ENCODE data around the gene FUT7. TPM values are rescaled to one million over a fixed set of nuclear protein-coding genes. Genes with fewer than 3 reads are reported as not detected.
A peak's percentile ranks its signal among the peaks of the same experiment; 100 is the strongest.

The FUT7 gene
- total and polyA plus RNA-seq, 2 of the 13 experiments (the other 11 are each of a cell fraction or from before 2014, with no cell fraction given), result 0.05 TPM; not detected in 1

DNA sequence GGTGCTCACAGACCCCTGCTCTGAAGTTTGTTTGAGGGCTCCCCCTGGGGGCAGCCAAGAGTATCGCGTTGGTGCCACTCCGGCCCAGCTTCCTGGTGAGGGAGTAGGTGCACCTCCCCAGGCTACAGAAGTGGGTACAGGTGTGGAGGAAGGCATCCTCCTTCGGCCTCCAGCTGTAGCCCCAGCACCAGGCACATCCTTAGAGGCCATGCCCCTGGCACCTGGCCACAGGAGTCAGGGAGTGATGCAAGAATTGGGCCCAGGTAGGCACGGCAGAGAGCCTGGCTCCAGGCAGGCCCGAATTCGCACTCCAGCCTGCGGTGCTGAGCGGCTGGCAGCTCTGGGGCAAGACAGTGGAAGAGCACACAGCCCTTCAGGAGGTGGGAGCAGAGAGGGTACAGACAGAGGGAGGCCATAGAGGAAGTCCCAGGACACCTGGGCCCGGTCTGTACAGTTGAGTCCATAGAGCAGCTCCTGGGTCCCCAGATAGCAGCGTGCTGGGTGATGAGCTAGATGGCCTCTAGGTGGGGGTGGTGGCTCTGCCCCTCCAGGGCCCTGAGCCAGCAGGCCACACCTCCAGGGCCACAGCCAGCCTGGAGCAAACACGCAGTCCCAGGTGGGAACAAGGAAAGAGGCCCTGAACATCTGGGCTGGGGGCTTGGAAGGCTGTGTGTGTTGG lies 36.1 kb upstream of the FUT7 start (continued):
- TF ChIP-seq MAFG (CRISPR knock-in tag; IDR thresholded peaks at IDR 0.05) (no peak), KLF11 (CRISPR knock-in tag; IDR thresholded peaks at IDR 0.05) (no peak), ZNF205 (CRISPR knock-in tag; IDR thresholded peaks at IDR 0.05) (peak; percentile 34; the same call in 1 of the 2 replicates), ZBTB8A (CRISPR knock-in tag; IDR thresholded peaks at IDR 0.05; ENCODE audit: borderline replicate concordance, low read depth) (no peak), ZNF20 (CRISPR knock-in tag; IDR thresholded peaks at IDR 0.05) (no peak), HDAC1 (CRISPR knock-in tag; IDR thresholded peaks at IDR 0.05) (peak; percentile 89), KAT2B (IDR thresholded peaks at IDR 0.05; ENCODE audit: borderline replicate concordance, low read depth, low read length) (no peak), ZNF333 (CRISPR knock-in tag; IDR thresholded peaks at IDR 0.05; ENCODE audit: borderline replicate concordance) (no peak), POLR2AphosphoS2 (IDR thresholded peaks at IDR 0.05; ENCODE audit: low read depth, low read length) (no peak), NFIB (CRISPR knock-in tag; IDR thresholded peaks at IDR 0.05; ENCODE audit: borderline replicate concordance) (no peak), KAT7 (CRISPR knock-in tag; IDR thresholded peaks at IDR 0.05; ENCODE audit: borderline replicate concordance) (no peak), UBTF (CRISPR knock-in tag; IDR thresholded peaks at IDR 0.05) (peak; percentile 74), RARG (CRISPR knock-in tag; IDR thresholded peaks at IDR 0.05; ENCODE audit: low read depth) (no peak), ZNF138 (CRISPR knock-in tag; IDR thresholded peaks at IDR 0.05; ENCODE audit: low read depth) (0 out of 2 replicates have a peak, but pooled peaks have one; percentile 15), SKI (IDR thresholded peaks at IDR 0.05; ENCODE audit: partially characterized antibody) (no peak), RBM39 (IDR thresholded peaks at IDR 0.05; ENCODE audit: low read depth, low read length, poor library complexity, severe bottlenecking) (no peak), ZNF446 (CRISPR knock-in tag; IDR thresholded peaks at IDR 0.05) (no peak), ZBTB7B (CRISPR knock-in tag; IDR thresholded peaks at IDR 0.05) (0 out of 2 replicates have a peak, but pooled peaks have one; percentile 22), ZNF878 (CRISPR knock-in tag; IDR thresholded peaks at IDR 0.05) (no peak), RAD51 (IDR thresholded peaks at IDR 0.05; ENCODE audit: borderline replicate concordance) (no peak)
- TF ChIP-seq, protein P1, sequence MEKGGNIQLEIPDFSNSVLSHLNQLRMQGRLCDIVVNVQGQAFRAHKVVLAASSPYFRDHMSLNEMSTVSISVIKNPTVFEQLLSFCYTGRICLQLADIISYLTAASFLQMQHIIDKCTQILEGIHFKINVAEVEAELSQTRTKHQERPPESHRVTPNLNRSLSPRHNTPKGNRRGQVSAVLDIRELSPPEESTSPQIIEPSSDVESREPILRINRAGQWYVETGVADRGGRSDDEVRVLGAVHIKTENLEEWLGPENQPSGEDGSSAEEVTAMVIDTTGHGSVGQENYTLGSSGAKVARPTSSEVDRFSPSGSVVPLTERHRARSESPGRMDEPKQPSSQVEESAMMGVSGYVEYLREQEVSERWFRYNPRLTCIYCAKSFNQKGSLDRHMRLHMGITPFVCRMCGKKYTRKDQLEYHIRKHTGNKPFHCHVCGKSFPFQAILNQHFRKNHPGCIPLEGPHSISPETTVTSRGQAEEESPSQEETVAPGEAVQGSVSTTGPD (CRISPR knock-in tag; IDR thresholded peaks at IDR 0.05), result no peak
- TF ChIP-seq, protein P2, sequence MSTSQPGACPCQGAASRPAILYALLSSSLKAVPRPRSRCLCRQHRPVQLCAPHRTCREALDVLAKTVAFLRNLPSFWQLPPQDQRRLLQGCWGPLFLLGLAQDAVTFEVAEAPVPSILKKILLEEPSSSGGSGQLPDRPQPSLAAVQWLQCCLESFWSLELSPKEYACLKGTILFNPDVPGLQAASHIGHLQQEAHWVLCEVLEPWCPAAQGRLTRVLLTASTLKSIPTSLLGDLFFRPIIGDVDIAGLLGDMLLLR (CRISPR knock-in tag; IDR thresholded peaks at IDR 0.05), result 0 out of 2 replicates have a peak, but pooled peaks have one; percentile 54
- TF ChIP-seq, protein P3, sequence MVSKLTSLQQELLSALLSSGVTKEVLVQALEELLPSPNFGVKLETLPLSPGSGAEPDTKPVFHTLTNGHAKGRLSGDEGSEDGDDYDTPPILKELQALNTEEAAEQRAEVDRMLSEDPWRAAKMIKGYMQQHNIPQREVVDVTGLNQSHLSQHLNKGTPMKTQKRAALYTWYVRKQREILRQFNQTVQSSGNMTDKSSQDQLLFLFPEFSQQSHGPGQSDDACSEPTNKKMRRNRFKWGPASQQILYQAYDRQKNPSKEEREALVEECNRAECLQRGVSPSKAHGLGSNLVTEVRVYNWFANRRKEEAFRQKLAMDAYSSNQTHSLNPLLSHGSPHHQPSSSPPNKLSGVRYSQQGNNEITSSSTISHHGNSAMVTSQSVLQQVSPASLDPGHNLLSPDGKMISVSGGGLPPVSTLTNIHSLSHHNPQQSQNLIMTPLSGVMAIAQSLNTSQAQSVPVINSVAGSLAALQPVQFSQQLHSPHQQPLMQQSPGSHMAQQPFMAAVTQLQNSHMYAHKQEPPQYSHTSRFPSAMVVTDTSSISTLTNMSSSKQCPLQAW (CRISPR knock-in tag; IDR thresholded peaks at IDR 0.05), result peak; percentile 76
